DOHH2 (cell line): ENCODE data around the gene CLIC3.
"Not testable (repeated sequence)": the region's sequence is repeated elsewhere in the genome, so short reads cannot be mapped to it uniquely, and the experiment has no call there.

Source experiments
- H3F3A ChIP-seq: fragments of 200-600 bp; sonication (generic), shearing (Covaris generic); 2 replicates; pipeline ENCODE4 v1.6.0; 2016; ENCODE audit warnings: antibody characterized with exemption, mild to moderate bottlenecking; ENCODE audit not compliant: control insufficient read depth, insufficient read depth
- H3K27ac ChIP-seq: fragments of 200-600 bp; sonication (generic); 2 replicates; pipeline ENCODE4 v1.5.1; 2014; ENCODE audit warnings: low read depth, mild to moderate bottlenecking, low read length, moderate library complexity
- H3K27me3 ChIP-seq: fragments of 200-600 bp; sonication (generic); 2 replicates; pipeline ENCODE4 v1.6.1; 2014; ENCODE audit warnings: mild to moderate bottlenecking, low read length, mixed read lengths; ENCODE audit not compliant: control insufficient read depth
- H3K36me3 ChIP-seq: fragments of 200-600 bp; sonication (generic); 2 replicates; pipeline ENCODE4 v1.6.1; 2014; ENCODE audit warnings: mild to moderate bottlenecking, low read length, moderate library complexity, mixed read lengths; ENCODE audit not compliant: control insufficient read depth
- H3K4me1 ChIP-seq: fragments of 200-600 bp; sonication (generic); 2 replicates; pipeline ENCODE4 v1.6.1; 2014; ENCODE audit warnings: mild to moderate bottlenecking, low read length, mixed read lengths; ENCODE audit not compliant: control insufficient read depth
- H3K4me2 ChIP-seq: fragments of 200-600 bp; sonication (generic); 2 replicates; pipeline ENCODE4 v1.6.0; 2014; ENCODE audit warnings: mild to moderate bottlenecking, low read length, moderate library complexity
- H3K4me3 ChIP-seq: fragments of 200-600 bp; sonication (generic); 2 replicates; pipeline ENCODE4 v1.5.1; 2014; ENCODE audit warnings: mild to moderate bottlenecking, low read length, mixed read lengths
- H3K79me2 ChIP-seq: fragments of 200-600 bp; sonication (generic); 2 replicates; pipeline ENCODE4 v1.6.1; 2014; ENCODE audit warnings: mild to moderate bottlenecking, low read length, mixed read lengths; ENCODE audit not compliant: control insufficient read depth
- H3K9me2 ChIP-seq: fragments of 200-600 bp; sonication (generic); replicated peaks from 2 replicates; pipeline ENCODE4 v1.6.1; 2014; ENCODE audit warnings: mild to moderate bottlenecking, low read length, mixed read lengths; ENCODE audit not compliant: control insufficient read depth
- H3K9me3 ChIP-seq: fragments of 200-600 bp; sonication (generic); 2 replicates; pipeline ENCODE4 v1.6.1; 2014; ENCODE audit warnings: antibody characterized with exemption, low read length, mixed read lengths; ENCODE audit not compliant: control insufficient read depth, insufficient read depth
- H4K20me1 ChIP-seq: fragments of 200-600 bp; sonication (generic); 2 replicates; pipeline ENCODE4 v1.6.0; 2014; ENCODE audit warnings: low read depth, mild to moderate bottlenecking, antibody characterized with exemption, low read length, moderate library complexity; ENCODE audit not compliant: control insufficient read depth, insufficient read depth
- EZH2phosphoT487 ChIP-seq: fragments of 200-600 bp; sonication (generic); IDR thresholded peaks from 2 replicates; pipeline ENCODE4 v1.6.1; 2017; ENCODE audit warnings: borderline replicate concordance, mild to moderate bottlenecking, antibody characterized with exemption, low read length, moderate library complexity, mixed read lengths
- TF ChIP-seq, protein P1 (sequence below): fragments of 200-600 bp; sonication (generic); IDR thresholded peaks from one replicate; pipeline ENCODE4 v1.5.1; 2014; ENCODE audit warnings: antibody characterized with exemption, mild to moderate bottlenecking, low read depth, low read length; ENCODE audit not compliant: poor library complexity, severe bottlenecking

Gene CLIC3

DNA sequence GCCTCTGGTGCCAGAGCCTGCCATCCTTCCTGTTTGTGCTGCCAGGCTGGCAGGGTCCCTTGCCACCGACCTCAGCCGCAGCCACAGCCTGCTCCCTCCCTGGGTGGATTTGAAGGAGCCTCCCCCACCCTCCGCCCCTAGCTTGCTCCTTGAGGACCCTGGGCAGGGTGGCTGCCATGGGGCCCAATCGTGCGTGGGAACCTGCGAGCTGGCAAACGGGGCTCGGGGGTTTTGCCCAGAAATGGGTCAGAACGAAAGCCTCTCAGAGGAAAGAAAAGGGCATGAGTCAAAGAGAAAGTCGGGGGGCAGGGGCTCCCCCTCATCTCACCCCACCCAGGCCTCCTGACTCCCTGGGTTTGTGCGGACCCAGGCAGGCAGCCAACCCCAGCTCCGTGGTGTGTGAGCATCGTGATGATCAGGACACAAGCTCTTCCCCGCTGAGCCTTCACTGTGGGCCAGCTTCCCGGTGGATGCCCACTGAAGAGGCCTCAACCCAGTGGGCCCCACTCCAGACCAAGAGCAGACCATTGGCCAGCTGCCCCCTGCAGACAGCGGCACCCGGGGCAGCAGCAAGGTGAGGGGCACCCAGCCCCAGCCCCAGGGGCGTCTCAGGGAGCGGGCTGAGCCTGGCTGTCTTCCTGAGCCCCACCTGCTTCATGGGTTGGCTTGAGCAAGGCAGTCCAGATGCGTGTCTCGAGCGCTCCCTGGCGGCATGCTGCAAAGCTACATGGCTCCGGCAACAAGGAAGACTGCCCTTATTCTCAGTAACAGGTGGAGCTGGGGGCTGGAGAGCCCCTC lies 38.5 kb upstream of the CLIC3 start:
- Histone ChIP-seq H3K4me1 (peaks cover 35% of the 10 kb centered on the region), H3K9me2 (no peaks in the 10 kb centered on the region), H3F3A (no peaks in the 10 kb centered on the region), H3K9me3 (no peaks in the 10 kb centered on the region), H4K20me1 (0 out of 2 replicates have a peak, but pooled peaks cover 3% of the 10 kb centered on the region), H3K27ac (no peak overlapping the region), H3K4me2 (no peak overlapping the region; the same call in 1 of the 2 replicates), H3K27me3 (peaks cover 45% of the 10 kb centered on the region), H3K4me3 (no peak overlapping the region), H3K36me3 (no peaks in the 10 kb centered on the region), H3K79me2 (no peaks in the 10 kb centered on the region)
- TF ChIP-seq EZH2phosphoT487 = no peak; the same call in 1 of the 2 replicates
- TF ChIP-seq, protein P1, sequence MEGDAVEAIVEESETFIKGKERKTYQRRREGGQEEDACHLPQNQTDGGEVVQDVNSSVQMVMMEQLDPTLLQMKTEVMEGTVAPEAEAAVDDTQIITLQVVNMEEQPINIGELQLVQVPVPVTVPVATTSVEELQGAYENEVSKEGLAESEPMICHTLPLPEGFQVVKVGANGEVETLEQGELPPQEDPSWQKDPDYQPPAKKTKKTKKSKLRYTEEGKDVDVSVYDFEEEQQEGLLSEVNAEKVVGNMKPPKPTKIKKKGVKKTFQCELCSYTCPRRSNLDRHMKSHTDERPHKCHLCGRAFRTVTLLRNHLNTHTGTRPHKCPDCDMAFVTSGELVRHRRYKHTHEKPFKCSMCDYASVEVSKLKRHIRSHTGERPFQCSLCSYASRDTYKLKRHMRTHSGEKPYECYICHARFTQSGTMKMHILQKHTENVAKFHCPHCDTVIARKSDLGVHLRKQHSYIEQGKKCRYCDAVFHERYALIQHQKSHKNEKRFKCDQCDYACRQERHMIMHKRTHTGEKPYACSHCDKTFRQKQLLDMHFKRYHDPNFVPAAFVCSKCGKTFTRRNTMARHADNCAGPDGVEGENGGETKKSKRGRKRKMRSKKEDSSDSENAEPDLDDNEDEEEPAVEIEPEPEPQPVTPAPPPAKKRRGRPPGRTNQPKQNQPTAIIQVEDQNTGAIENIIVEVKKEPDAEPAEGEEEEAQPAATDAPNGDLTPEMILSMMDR = peak; percentile 94

DNA sequence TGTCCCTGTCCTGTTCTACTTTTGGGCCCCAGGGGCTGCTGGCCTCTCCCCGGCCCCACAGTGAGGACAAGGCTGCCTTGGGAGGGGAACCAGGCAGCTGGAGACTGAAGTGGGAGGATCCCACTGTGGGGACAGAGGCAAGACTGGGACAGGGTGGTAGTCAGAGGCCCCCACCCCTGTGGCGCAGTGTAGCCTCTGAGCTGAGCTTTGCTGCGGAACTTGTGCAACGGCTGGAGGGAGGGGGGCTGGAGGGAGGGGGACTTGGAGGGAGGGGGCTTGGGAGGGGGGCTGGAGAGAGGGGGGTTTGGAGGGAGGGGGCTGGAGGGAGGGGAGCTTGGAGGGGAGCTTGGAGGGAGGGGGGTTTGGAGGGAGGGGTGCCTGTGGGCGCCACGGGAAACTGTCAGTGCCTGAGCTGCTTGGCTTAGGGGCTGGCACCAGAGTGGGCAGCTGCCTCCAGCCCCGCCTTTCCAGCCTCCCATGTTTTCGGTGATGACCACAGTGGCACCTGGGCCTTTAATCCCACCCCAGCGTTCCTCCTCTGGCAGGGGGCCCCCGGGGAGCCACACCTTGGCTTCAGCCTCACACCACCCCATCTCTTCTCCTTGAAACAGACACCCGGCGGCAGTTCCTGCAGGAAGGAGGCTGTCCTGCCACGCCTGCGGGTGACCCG lies 37.8 kb upstream of the CLIC3 start:
- Histone ChIP-seq H3K36me3 (no peaks in the 10 kb centered on the region), H3K79me2 (no peaks in the 10 kb centered on the region), H3K9me3 (no peaks in the 10 kb centered on the region), H3F3A (no peaks in the 10 kb centered on the region), H3K4me3 (no peak overlapping the region), H3K27me3 (peaks cover 51% of the 10 kb centered on the region), H3K4me2 (no peak overlapping the region), H3K4me1 (peaks cover 42% of the 10 kb centered on the region), H3K27ac (no peak overlapping the region), H3K9me2 (no peaks in the 10 kb centered on the region), H4K20me1 (0 out of 2 replicates have a peak, but pooled peaks cover 3% of the 10 kb centered on the region)
- TF ChIP-seq, protein P1 = no peak
- TF ChIP-seq EZH2phosphoT487 = no peak

DNA sequence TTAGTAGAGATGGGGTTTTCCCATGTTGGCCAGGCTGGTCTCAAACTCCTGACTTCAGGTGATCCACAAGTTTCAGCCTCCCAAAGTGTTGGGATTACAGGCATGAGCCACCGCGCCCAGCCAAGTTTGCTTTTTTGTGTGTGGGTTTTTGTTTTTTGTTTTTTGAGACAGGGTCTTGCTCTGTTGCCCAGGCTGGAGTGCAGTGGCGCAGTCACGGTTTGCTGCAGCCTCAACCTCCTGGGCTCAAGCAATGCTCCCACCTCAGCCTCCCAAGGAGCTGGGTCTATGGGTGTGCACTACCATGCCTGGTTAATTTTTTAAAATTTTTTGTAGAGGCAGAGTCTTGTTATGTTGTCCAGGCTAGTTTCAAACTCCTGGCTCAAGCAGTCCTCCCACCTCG lies 37.1 kb upstream of the CLIC3 start:
- H3K4me2 ChIP-seq, H3K9me2 ChIP-seq, H3F3A ChIP-seq, H3K79me2 ChIP-seq, H3K4me3 ChIP-seq, H3K27ac ChIP-seq, H3K36me3 ChIP-seq, H3K9me3 ChIP-seq, H4K20me1 ChIP-seq: not testable (repeated sequence)
- Histone ChIP-seq H3K27me3 (peaks cover 55% of the 10 kb centered on the region), H3K4me1 (peaks cover 49% of the 10 kb centered on the region)

DNA sequence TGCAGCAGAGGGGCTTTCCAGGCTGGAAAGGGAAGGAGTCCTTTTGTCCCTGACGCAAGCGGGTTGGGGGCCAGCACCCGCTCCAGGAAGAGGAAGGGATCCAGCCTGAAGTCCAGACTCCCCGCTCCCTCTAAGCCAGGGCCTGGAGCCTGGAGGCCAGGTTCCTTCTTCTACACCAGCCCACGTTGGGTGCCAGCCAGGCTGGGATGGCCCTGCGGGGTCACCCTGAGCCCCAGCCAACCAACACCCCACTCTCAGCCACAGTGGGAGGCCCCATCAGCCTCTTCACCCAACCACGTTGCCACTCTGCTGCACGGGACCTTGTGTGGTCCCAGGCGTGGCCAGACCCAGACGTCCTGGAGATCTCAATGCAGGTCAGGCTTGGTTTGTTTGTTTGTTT lies 36.5 kb upstream of the CLIC3 start:
- peaks cover 51% of the 10 kb centered on the region for H3K4me1 ChIP-seq
- H4K20me1 ChIP-seq = 0 out of 2 replicates have a peak, but pooled peaks cover 3% of the 10 kb centered on the region
- peak overlapping the region; percentile 40; the same call in 1 of the 2 replicates for H3K4me2 ChIP-seq
- H3K36me3 ChIP-seq = no peaks in the 10 kb centered on the region
- no peaks in the 10 kb centered on the region for H3F3A ChIP-seq
- no peaks in the 10 kb centered on the region for H3K9me2 ChIP-seq
- no peaks in the 10 kb centered on the region for H3K79me2 ChIP-seq
- no peak for TF ChIP-seq EZH2phosphoT487
- TF ChIP-seq, protein P1 = no peak
- H3K27me3 ChIP-seq = peaks cover 56% of the 10 kb centered on the region
- H3K9me3 ChIP-seq = no peaks in the 10 kb centered on the region
- H3K27ac ChIP-seq = no peak overlapping the region
- no peak overlapping the region for H3K4me3 ChIP-seq
